GM23248 (cell line): ENCODE data around the gene SMC1B.

Experiments
- EZH2 ChIP-seq: fragments of 200-600 bp; sonication (generic); IDR thresholded peaks from 2 replicates; pipeline ENCODE4 v1.6.1; 2018; ENCODE audit warnings: antibody characterized with exemption, mild to moderate bottlenecking; ENCODE audit not compliant: insufficient read depth, poor library complexity, severe bottlenecking
- EZH2phosphoT487 ChIP-seq: fragments of 200-600 bp; sonication (generic); IDR thresholded peaks from 2 replicates; pipeline ENCODE4 v1.6.1; 2018; ENCODE audit warnings: antibody characterized with exemption, moderate library complexity, mild to moderate bottlenecking, low read depth; ENCODE audit not compliant: insufficient read depth

GRCh38 chr22:45425531-45426265 lies 12.3 kb upstream of the SMC1B start:
- no peak for TF ChIP-seq EZH2
- no peak for TF ChIP-seq EZH2phosphoT487
